ENCODE measurements around the gene KLHL6. TPM values are rescaled to one million over a fixed set of nuclear protein-coding genes. Genes with fewer than 3 reads are reported as not detected.

Gene KLHL6
- total and polyA plus RNA-seq, 12 donors = 0.34 to 7.5 (median 2.5) TPM

DNA sequence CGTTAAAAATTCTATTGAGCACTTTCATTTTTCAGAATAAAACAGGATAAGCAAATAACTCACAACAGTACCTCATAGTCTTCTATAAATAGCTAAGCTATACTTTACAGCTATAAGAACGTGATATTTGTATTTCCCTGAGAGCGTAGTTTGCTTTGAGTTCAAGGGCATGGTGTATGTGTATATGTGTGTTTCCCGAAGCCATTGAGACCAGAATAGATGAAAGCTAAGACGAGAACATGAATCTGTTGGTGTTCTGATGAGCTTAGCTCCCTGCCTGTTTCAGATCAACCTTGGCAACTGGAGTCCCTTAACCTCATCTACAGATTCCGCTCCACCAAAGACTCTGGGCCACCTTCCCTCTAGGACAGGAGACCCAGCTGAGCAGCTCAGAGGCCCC is 67.6 kb downstream of the KLHL6 start:
- TF ChIP-seq POLR2A (IDR thresholded peaks at IDR 0.05) = no peak
- TF ChIP-seq, protein P1, sequence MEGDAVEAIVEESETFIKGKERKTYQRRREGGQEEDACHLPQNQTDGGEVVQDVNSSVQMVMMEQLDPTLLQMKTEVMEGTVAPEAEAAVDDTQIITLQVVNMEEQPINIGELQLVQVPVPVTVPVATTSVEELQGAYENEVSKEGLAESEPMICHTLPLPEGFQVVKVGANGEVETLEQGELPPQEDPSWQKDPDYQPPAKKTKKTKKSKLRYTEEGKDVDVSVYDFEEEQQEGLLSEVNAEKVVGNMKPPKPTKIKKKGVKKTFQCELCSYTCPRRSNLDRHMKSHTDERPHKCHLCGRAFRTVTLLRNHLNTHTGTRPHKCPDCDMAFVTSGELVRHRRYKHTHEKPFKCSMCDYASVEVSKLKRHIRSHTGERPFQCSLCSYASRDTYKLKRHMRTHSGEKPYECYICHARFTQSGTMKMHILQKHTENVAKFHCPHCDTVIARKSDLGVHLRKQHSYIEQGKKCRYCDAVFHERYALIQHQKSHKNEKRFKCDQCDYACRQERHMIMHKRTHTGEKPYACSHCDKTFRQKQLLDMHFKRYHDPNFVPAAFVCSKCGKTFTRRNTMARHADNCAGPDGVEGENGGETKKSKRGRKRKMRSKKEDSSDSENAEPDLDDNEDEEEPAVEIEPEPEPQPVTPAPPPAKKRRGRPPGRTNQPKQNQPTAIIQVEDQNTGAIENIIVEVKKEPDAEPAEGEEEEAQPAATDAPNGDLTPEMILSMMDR (IDR thresholded peaks at IDR 0.05) = no peak
- H3K4me1 ChIP-seq (replicated peaks in 1 of 2) = peaks cover 6% of the 10 kb centered on the region in 2 donors
- no peaks in the 10 kb centered on the region for H3K36me3 ChIP-seq (replicated peaks in 1 of 2)
- H3K4me3 ChIP-seq = no peak overlapping the region
- DNase-seq = peak in 1 of 7 donors; percentile 8
- intact Hi-C loops (cut with DNase I) = loop anchor here in 1 of 2 donors (10.0 kb wide), 1 partner anchor 97 kb away; no protein-coding TSS in a partner anchor
- WGBS, 4 donors = 82 to 91% (median 86%) methylated on average over 6 of the region's 6 CpGs
- H3K9me3 ChIP-seq (replicated peaks in 1 of 3) = no peaks in the 10 kb centered on the region
- H3K27me3 ChIP-seq = no peaks in the 10 kb centered on the region
- no peak overlapping the region for H3K27ac ChIP-seq

DNA sequence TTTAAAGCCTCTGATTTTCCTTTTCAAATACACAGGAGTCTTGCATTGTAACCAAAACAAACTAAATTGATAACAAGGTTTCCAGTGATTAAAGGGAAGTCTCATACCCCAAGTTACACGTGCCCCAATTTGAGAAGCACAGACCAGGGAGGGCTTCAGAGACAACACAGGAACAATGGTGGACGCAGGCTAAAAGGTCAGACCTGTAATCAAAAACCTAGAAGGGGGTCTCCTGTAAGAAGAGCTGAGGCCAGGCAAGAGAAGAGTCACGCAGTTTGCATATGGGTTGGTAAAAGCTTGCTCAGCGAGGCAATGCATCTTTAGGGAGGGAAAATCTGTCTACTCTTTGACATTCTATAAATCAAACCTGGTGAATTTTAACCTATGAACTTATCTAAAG is 68.5 kb downstream of the KLHL6 start:
- peak in 2 of 7 donors; percentile 1 to 9 for DNase-seq
- no peak for TF ChIP-seq POLR2A (IDR thresholded peaks at IDR 0.05)
- TF ChIP-seq, protein P1 (IDR thresholded peaks at IDR 0.05) = no peak
- intact Hi-C loops (cut with DNase I) = loop anchor here in 1 of 2 donors (10.0 kb wide), 1 partner anchor 98 kb away; no protein-coding TSS in a partner anchor
- no peaks in the 10 kb centered on the region for H3K36me3 ChIP-seq (replicated peaks in 1 of 2)
- H3K4me1 ChIP-seq (replicated peaks in 1 of 2) = peaks cover 6% of the 10 kb centered on the region in 2 donors
- H3K4me3 ChIP-seq = no peak overlapping the region
- no peaks in the 10 kb centered on the region for H3K9me3 ChIP-seq (replicated peaks in 1 of 3)
- H3K27ac ChIP-seq = no peak overlapping the region
- H3K27me3 ChIP-seq = no peaks in the 10 kb centered on the region
- 66 to 94% (median 75%) methylated on average over 4 of the region's 4 CpGs for WGBS, 4 donors

DNA sequence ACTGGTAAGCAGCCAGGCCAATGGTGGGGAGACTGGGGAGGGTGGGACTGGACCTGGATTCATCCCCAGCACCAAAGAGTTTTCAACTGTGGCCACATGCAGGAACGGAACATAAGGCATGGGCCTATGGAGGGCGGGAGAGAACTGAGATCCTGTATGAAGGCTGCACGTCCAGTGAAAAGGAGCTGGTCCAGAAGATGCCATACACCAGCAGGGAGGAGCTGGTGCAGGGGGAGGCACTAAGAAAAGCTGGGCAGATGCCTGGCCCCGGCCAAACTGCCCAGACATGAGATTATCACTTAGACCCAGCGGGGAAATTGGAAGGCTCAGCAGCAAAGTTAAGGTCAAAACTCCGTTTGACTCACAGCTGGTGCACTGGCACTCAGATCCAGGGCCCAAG is 69.0 kb downstream of the KLHL6 start:
- intact Hi-C loops (cut with DNase I) = loop anchor here in 1 of 2 donors (10.0 kb wide), 1 partner anchor 98 kb away; no protein-coding TSS in a partner anchor
- Histone ChIP-seq H3K4me3 (no peak overlapping the region), H3K36me3 (replicated peaks in 1 of 2) (no peaks in the 10 kb centered on the region), H3K27ac (no peak overlapping the region), H3K4me1 (replicated peaks in 1 of 2) (peaks cover 6% of the 10 kb centered on the region in 2 donors), H3K9me3 (replicated peaks in 1 of 3) (no peaks in the 10 kb centered on the region), H3K27me3 (no peaks in the 10 kb centered on the region)
- DNase-seq = peak in 1 of 7 donors; percentile 31
- TF ChIP-seq, protein P1 (IDR thresholded peaks at IDR 0.05) = no peak
- TF ChIP-seq POLR2A (IDR thresholded peaks at IDR 0.05) = no peak
- 89 to 95% (median 93%) methylated on average over 4 to 6 of the region's 6 CpGs for WGBS, 4 donors

DNA sequence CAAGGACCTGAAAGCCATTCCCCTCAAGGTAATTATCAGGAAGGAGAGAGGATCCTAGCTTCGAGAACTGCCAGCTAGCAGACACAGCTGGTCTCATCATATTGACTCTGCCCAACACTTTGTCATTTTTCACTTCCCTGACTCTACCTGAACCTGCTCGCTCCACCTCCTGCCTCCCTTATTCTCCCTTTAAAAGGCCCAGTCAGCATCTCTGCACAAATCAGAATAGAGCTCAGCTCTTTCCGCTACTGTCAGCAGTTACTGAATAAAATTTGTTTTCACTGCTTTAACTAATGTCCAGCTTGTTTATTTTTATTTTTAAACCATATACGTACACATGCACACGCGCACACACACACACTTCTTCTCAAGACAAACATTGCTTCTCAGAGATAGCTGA is 69.9 kb downstream of the KLHL6 start:
- H3K27ac ChIP-seq = no peak overlapping the region
- H3K36me3 ChIP-seq (replicated peaks in 1 of 2) = no peaks in the 10 kb centered on the region
- 86 to 94% (median 90%) methylated on average over 6 of the region's 6 CpGs for WGBS, 4 donors
- peak in 1 of 7 donors; percentile 31 for DNase-seq
- H3K4me1 ChIP-seq (replicated peaks in 1 of 2) = peaks cover 6% of the 10 kb centered on the region in 2 donors
- intact Hi-C loops (cut with DNase I) = loop anchor here in 1 of 2 donors (10.0 kb wide), 1 partner anchor 99 kb away; no protein-coding TSS in a partner anchor
- no peak for TF ChIP-seq POLR2A (IDR thresholded peaks at IDR 0.05)
- TF ChIP-seq, protein P1 (IDR thresholded peaks at IDR 0.05) = no peak
- H3K9me3 ChIP-seq (replicated peaks in 1 of 3) = no peaks in the 10 kb centered on the region
- H3K4me3 ChIP-seq = no peak overlapping the region
- no peaks in the 10 kb centered on the region for H3K27me3 ChIP-seq

All from adrenal gland (tissue), 12 donors.